Left cardiac atrium (tissue), 4 donors: ENCODE measurements around the gene PLA2G4F. TPM values are rescaled to one million over a fixed set of nuclear protein-coding genes. Genes with fewer than 3 reads are reported as not detected.

Source experiments
- ATAC-seq, 2 donors: fragments of 200-7000 bp; cut with Tn5 transposase; one replicate each; pipeline ENCODE4 v1.9.1; 2020; ENCODE audit warnings: mild to moderate bottlenecking in 2 of 2, moderate library complexity in 2 of 2
- DNase-seq: peaks from one replicate; pipeline ENCODE4 v3.0.0-alpha.2; 2020
- intact Hi-C, 2 donors: fragments of 100-400 bp; cut with DNase I; formaldehyde crosslinking; loops; one replicate each; pipeline versions ENCODE4 v1.14.1 to v1.15.1; 2022 to 2023
- total RNA-seq, 2 donors: library from RNA; stranded (reverse); fragmentation: NEBNext Ultra II Directional; extraction: Animal tissue kit (Norgen Biotek cat#: 25700); gene quantifications; one replicate each; pipeline ENCODE4 v1.2.1, GENCODE V29; 2021
- donor health status: DM: no; HTN: yes; CAD: no.
- donor health status: DM: no; HTN: yes; CAD: no; lungs with severe emphysema.
- donor health status: DM: yes; HTN: yes; CAD: no.
- donor health status: Dilated cardiomyopathy.

Gene PLA2G4F
- total RNA-seq, 2 donors from 2014 or later = 1.5 TPM; not detected in 1

DNA sequence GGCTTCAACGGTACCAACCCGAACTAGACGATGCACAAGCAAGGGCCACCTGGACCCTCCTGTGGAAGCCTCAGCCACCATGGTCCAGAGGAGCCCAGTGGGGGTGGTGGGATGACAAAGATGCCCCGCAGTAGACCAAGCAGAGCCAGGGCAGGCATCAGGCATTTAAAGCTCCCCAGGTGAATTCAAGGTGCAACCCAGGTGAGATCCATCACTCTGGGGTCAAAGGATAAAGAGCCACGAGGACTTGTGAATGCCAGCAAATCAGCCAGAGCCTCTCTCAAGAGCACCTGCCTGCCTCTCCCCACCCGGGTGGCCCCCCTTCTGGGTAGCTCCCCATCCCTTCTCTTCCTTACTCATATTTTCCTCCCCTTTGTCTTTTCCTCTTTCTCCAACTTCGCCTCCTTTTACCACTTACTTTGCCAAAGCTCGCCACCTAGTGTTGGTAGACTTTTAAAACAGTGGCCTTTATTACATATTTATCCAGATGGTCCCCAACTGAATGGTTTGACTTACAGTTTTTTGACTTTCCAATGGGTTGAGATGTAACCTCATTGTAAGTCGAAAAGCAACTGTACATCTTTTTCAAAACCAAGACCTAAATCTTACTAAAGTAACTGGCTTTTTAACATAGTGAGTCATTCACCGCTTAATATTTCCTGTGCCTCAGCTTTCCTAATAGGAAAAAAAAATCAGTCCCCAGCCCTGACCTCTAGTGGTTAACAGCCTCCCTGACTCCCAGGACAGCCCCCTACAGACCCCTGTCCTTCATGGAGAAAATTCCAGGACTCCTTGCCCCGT is 18.8 kb downstream of the PLA2G4F start:
- intact Hi-C loops = loop anchor here (5.0 kb wide), 2 partner anchors 70 to 150 kb away; no protein-coding TSS in a partner anchor
- ATAC-seq = peak in 1 of 2 donors; percentile 45
- DNase-seq = no peak

DNA sequence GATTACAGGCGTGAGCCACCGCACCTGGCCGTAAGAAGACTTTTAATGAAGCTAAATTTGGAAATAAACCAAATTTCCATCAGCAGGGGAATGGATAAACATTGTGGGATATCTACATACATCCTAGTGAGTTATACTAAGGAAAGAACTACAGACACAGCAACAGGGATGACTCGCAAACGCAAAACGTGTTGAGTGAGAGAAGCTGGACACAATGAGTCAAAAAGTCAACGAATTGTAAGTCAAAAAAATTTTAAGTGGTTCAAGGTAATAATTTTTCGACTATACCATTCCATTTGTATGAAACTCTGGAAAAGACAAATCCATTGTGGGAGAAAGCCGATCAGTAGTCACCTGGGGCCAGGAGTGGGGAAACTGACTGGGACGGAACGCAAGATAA is 19.9 kb downstream of the PLA2G4F start:
- DNase-seq (no peak), ATAC-seq (no peak)
- intact Hi-C loops = loop anchor here (5.0 kb wide), 2 partner anchors 69 to 149 kb away; no protein-coding TSS in a partner anchor

- ATAC-seq = no peak
- intact Hi-C loops = loop anchor here (5.0 kb wide), 2 partner anchors 68 to 148 kb away; no protein-coding TSS in a partner anchor
- DNase-seq = no peak
Observed at GRCh38 chr15:42135351-42135750, 21.1 kb downstream of the PLA2G4F start.

DNA sequence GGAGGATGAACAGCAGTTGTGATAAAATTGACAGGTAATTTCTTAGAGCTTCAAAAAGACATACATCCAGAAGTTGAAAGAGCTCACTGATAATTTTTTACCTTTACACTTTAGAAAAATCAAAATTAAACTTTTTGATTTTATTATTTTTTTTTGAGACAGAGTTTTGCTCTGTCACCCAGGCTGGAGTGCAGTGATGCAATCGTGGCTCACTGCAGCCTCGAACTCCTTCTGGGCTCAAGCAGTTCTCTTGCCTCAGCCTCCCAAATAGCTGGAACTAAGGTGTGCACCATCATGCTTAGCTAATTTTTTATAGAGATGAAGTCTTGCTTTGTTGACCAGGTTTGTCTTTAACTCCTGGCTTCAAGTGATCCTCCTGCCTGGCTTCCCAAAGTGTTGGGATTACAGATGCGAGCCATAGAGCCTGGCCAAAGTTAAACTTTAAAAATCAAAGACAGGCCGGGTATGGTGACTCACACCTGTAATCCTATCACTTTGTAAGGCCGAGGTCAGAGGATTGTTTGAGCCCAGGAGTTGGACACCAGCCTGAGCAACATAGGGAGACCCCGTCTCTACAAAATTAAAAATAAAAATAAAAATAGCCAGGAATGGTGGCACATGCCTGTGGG is 21.7 kb downstream of the PLA2G4F start:
- no peak for DNase-seq

DNA sequence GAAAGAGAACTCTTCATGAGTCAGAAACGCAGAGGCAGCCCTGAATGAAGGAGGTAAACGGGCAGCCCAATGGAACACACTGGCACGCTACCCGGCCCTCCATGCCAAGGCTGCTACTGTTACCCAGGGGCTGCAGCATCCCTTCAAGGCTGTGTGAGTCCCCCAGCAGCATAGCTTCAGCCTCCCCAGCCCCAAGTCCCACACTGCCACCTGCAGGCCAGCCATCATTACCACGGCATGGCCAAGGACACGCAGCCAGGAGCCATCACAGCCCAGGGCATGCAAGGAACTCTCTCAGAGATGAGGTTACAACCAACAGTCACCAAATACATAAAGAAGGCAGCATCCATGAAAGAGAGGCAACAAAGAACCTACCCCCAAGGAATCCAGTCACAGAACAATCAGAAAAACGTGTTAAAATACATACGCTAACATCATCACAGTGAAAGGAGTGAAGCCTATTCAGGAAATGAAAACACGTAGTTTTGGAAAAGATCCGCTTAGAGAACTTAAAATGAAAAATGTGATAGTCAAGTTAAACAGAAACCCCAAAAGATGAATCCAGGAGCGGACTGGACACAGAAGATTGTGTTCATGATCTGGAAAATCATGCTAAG is 22.4 kb downstream of the PLA2G4F start:
- intact Hi-C loops = no loop called here
- DNase-seq (no peak), ATAC-seq (no peak)

More for the DNA sequence above, 21.7 kb downstream of the PLA2G4F start:
- ATAC-seq = no peak
- intact Hi-C loops = loop anchor here (5.0 kb wide), 2 partner anchors 67 to 147 kb away; no protein-coding TSS in a partner anchor

- intact Hi-C loops = no loop called here
- DNase-seq (no peak), ATAC-seq (no peak)
Observed at GRCh38 chr15:42133356-42133755, 23.1 kb downstream of the PLA2G4F start.

GRCh38 chr15:42131826-42132806 is 24.3 kb downstream of the PLA2G4F start:
- DNase-seq = no peak
- ATAC-seq = peak; percentile 25 to 30
- intact Hi-C loops = no loop called here

DNA sequence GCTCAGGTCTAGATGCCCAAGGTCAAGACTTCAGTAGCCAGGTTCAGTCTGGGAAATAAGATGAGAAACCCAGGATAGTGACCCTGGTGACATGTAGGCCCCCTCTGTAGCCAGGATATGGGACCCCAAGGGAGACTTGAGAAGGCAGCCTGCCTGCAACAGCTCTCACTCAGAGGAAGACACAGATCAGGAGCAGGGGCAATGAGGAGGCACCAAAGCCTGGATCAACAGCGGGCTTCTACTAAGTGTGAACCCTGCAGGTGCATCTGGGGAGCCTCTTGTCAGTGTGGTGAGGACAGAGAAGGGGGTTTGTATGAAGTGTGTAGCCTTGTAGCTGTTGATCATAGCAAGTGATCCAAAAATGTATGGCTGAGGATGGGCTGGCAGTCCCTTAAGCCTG is 25.4 kb downstream of the PLA2G4F start:
- DNase-seq (no peak), ATAC-seq (no peak)
- intact Hi-C loops = no loop called here

GRCh38 chr15:42130246-42130986 is 26.0 kb downstream of the PLA2G4F start:
- DNase-seq = no peak
- ATAC-seq = no peak
- intact Hi-C loops = no loop called here

GRCh38 chr15:42129364-42129763 is 27.1 kb downstream of the PLA2G4F start:
- intact Hi-C loops = no loop called here
- no peak for DNase-seq
- ATAC-seq = no peak

GRCh38 chr15:42128476-42128875 is 28.0 kb downstream of the PLA2G4F start:
- intact Hi-C loops = no loop called here
- no peak for ATAC-seq
- DNase-seq = no peak

- ATAC-seq = no peak
- intact Hi-C loops = no loop called here
- no peak for DNase-seq
Observed at GRCh38 chr15:42123546-42123945, 32.9 kb downstream of the PLA2G4F start.

GRCh38 chr15:42121682-42122081 is 34.8 kb downstream of the PLA2G4F start:
- DNase-seq (no peak), ATAC-seq (peak; percentile 19 to 73)
- intact Hi-C loops = no loop called here

- intact Hi-C loops = no loop called here
- DNase-seq = no peak
- ATAC-seq = no peak
Observed at GRCh38 chr15:42121021-42121420, 35.4 kb downstream of the PLA2G4F start.

GRCh38 chr15:42120285-42120684 is 36.2 kb downstream of the PLA2G4F start:
- ATAC-seq (no peak), DNase-seq (no peak)
- intact Hi-C loops = no loop called here

DNA sequence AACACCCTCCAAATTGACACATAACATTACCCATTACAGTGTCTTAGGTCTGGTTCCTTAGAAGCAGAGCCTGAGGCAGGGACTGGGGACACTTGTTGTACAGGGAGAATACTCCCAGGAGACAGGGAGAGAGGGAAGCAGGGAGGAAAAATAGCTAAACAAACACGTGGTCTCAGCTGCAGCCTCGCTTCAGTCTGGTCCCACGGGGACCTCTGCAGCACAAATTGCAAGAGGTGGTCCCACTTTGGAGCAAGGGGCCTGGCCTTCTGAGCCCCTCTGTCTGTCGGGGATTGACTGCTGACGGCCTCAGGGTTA is 37.0 kb downstream of the PLA2G4F start:
- DNase-seq = no peak
- intact Hi-C loops = no loop called here
- no peak for ATAC-seq

- ATAC-seq (peak in 1 of 2 donors; percentile 40), DNase-seq (no peak)
- intact Hi-C loops = no loop called here
Observed at GRCh38 chr15:42118650-42119445, 37.6 kb downstream of the PLA2G4F start.

- DNase-seq (no peak), ATAC-seq (no peak)
- intact Hi-C loops = no loop called here
Observed at GRCh38 chr15:42111924-42112323, 44.5 kb downstream of the PLA2G4F start.
